WTC11 (cell line): Measurements from ENCODE around the gene CPEB1. TPM values are rescaled to one million over a fixed set of nuclear protein-coding genes. Genes with fewer than 3 reads are reported as not detected.

ENCODE experiments used
- ATAC-seq: fragments of 200-7000 bp; cut with Tn5 transposase; 2 replicates; pipeline ENCODE4 v1.10.0; 2021; ENCODE audit warnings: mild to moderate bottlenecking, moderate library complexity
- CTCF ChIA-PET: fragments of 300-600 bp; sonication (Branson Sonifier 250); formaldehyde crosslinking; loops from one replicate; lab custom pipeline; 2021; ENCODE audit warnings: antibody characterized with exemption; lab: Charles Lee
- POLR2A ChIA-PET: fragments of 350-600 bp; sonication (Branson Sonifier 250); formaldehyde crosslinking; loops from one replicate; lab custom pipeline; 2021; ENCODE audit warnings: antibody characterized with exemption; lab: Charles Lee
- DNase-seq: peaks from one replicate; pipeline ENCODE4 v3.0.0; 2021; ENCODE audit warnings: low spot score
- H3K27ac Mint-ChIP-seq: 2 replicates; pipeline ENCODE4 v1.8.0; 2021; ENCODE audit warnings: mixed read lengths
- H3K27me3 Mint-ChIP-seq: 2 replicates; pipeline ENCODE4 v1.8.0; 2021; ENCODE audit warnings: low read depth, mild to moderate bottlenecking, moderate library complexity, mixed read lengths
- H3K36me3 Mint-ChIP-seq: 2 replicates; pipeline ENCODE4 v1.8.0; 2021; ENCODE audit warnings: mixed read lengths
- H3K4me1 Mint-ChIP-seq: 2 replicates; pipeline ENCODE4 v1.8.0; 2022; ENCODE audit warnings: mixed read lengths
- H3K4me3 Mint-ChIP-seq: 2 replicates; pipeline ENCODE4 v1.8.0; 2021; ENCODE audit warnings: mild to moderate bottlenecking, moderate library complexity, mixed read lengths
- H3K9me3 Mint-ChIP-seq: 2 replicates; pipeline ENCODE4 v1.8.0; 2021; ENCODE audit warnings: mixed read lengths
- ATF1 ChIP-seq: sonication (generic); formaldehyde crosslinking; IDR thresholded peaks from 2 replicates; pipeline ENCODE4 v1.8.1; 2023; ENCODE audit warnings: mild to moderate bottlenecking, moderate library complexity, missing genetic modification reagents
- CBFB ChIP-seq: sonication (generic); formaldehyde crosslinking; IDR thresholded peaks from 2 replicates; pipeline ENCODE4 v1.8.1; 2022; ENCODE audit warnings: mild to moderate bottlenecking, low read depth, missing genetic modification reagents
- CREM ChIP-seq: sonication (generic); formaldehyde crosslinking; IDR thresholded peaks from 2 replicates; pipeline ENCODE4 v1.8.1; 2022; ENCODE audit warnings: mild to moderate bottlenecking, missing genetic modification reagents, moderate library complexity
- E2F1 ChIP-seq: sonication (generic); formaldehyde crosslinking; IDR thresholded peaks from 2 replicates; pipeline ENCODE4 v1.8.0; 2022; ENCODE audit warnings: mild to moderate bottlenecking, missing genetic modification reagents
- FOXJ3 ChIP-seq: sonication (generic); formaldehyde crosslinking; IDR thresholded peaks from 2 replicates; pipeline ENCODE4 v1.9.0; 2021; ENCODE audit warnings: missing genetic modification reagents, mild to moderate bottlenecking, borderline replicate concordance
- FOXP1 ChIP-seq: sonication (generic); formaldehyde crosslinking; IDR thresholded peaks from 2 replicates; pipeline ENCODE4 v1.8.0; 2022; ENCODE audit warnings: missing genetic modification reagents, mild to moderate bottlenecking, moderate library complexity, borderline replicate concordance
- GRHL2 ChIP-seq: fragments of 250-450 bp; sonication (Bioruptor Pico); IDR thresholded peaks from 2 replicates; pipeline ENCODE4 v1.8.0; 2022; ENCODE audit warnings: mild to moderate bottlenecking, moderate library complexity; ENCODE audit not compliant: insufficient replicate concordance, severe bottlenecking
- GTF2I ChIP-seq: fragments of 250-450 bp; sonication (Bioruptor Pico); conservative IDR thresholded peaks from 2 replicates; pipeline ENCODE4 v1.4.0; 2021; ENCODE audit warnings: mild to moderate bottlenecking
- IRF2 ChIP-seq: sonication (generic); formaldehyde crosslinking; IDR thresholded peaks from 2 replicates; pipeline ENCODE4 v1.8.0; 2022; ENCODE audit warnings: low read depth, missing genetic modification reagents, borderline replicate concordance
- JAZF1 ChIP-seq: fragments of 250-450 bp; sonication (Bioruptor Pico); IDR thresholded peaks from 2 replicates; pipeline ENCODE4 v1.9.0; 2021; ENCODE audit warnings: moderate library complexity, mild to moderate bottlenecking, inconsistent platforms
- JUN ChIP-seq: sonication (generic); formaldehyde crosslinking; IDR thresholded peaks from 2 replicates; pipeline ENCODE4 v1.8.0; 2023; ENCODE audit warnings: mild to moderate bottlenecking, missing genetic modification reagents
- MLX ChIP-seq: sonication (generic); formaldehyde crosslinking; IDR thresholded peaks from 2 replicates; pipeline ENCODE4 v1.8.1; 2023; ENCODE audit warnings: mild to moderate bottlenecking, missing genetic modification reagents, moderate library complexity
- MXD4 ChIP-seq: fragments of 250-450 bp; sonication (Bioruptor Pico); IDR thresholded peaks from 2 replicates; pipeline ENCODE4 v1.8.0; 2021; ENCODE audit warnings: mild to moderate bottlenecking, moderate library complexity, borderline replicate concordance
- NFYB ChIP-seq: sonication (generic); formaldehyde crosslinking; conservative IDR thresholded peaks from 2 replicates; pipeline ENCODE4 v1.8.0; 2022; ENCODE audit warnings: low read depth, missing genetic modification reagents
- NR2C2 ChIP-seq: sonication (generic); formaldehyde crosslinking; IDR thresholded peaks from 2 replicates; pipeline ENCODE4 v1.8.0; 2022; ENCODE audit warnings: mild to moderate bottlenecking, missing genetic modification reagents
- RELA ChIP-seq: sonication (generic); formaldehyde crosslinking; IDR thresholded peaks from 2 replicates; pipeline ENCODE4 v1.8.1; 2022; ENCODE audit warnings: missing genetic modification reagents, mild to moderate bottlenecking, borderline replicate concordance
- SMAD4 ChIP-seq: sonication (generic); formaldehyde crosslinking; IDR thresholded peaks from 2 replicates; pipeline ENCODE4 v1.8.0; 2022; ENCODE audit warnings: mild to moderate bottlenecking, missing genetic modification reagents
- SP1 ChIP-seq: sonication (generic); formaldehyde crosslinking; conservative IDR thresholded peaks from 2 replicates; pipeline ENCODE4 v1.8.1; 2022; ENCODE audit warnings: missing genetic modification reagents
- TCF7 ChIP-seq: sonication (generic); formaldehyde crosslinking; IDR thresholded peaks from 2 replicates; pipeline ENCODE4 v1.8.0; 2022; ENCODE audit warnings: mild to moderate bottlenecking, low read depth, missing genetic modification reagents, moderate library complexity
- ZNF138 ChIP-seq: sonication (generic); formaldehyde crosslinking; conservative IDR thresholded peaks from 2 replicates; pipeline ENCODE4 v1.8.1; 2022; ENCODE audit warnings: mild to moderate bottlenecking, moderate library complexity, missing genetic modification reagents
- ZNF263 ChIP-seq: sonication (generic); formaldehyde crosslinking; IDR thresholded peaks from 2 replicates; pipeline ENCODE4 v1.8.1; 2022; ENCODE audit warnings: low read depth, mild to moderate bottlenecking, moderate library complexity, missing genetic modification reagents
- ZNF416 ChIP-seq: fragments of 250-450 bp; sonication (Bioruptor Pico); IDR thresholded peaks from 2 replicates; pipeline ENCODE4 v1.9.0; 2021; ENCODE audit warnings: mild to moderate bottlenecking, inconsistent platforms
- total RNA-seq: library from RNA; stranded (reverse); gene quantifications from 3 replicates; pipeline ENCODE4 v1.2.3, GENCODE V29; 2021
- TF ChIP-seq, protein P1 (sequence below): sonication (generic); formaldehyde crosslinking; IDR thresholded peaks from 2 replicates; pipeline ENCODE4 v1.8.1; 2023; ENCODE audit warnings: mild to moderate bottlenecking, missing genetic modification reagents, borderline replicate concordance
- TF ChIP-seq, protein P2 (sequence below): sonication (generic); formaldehyde crosslinking; IDR thresholded peaks from 2 replicates; pipeline ENCODE4 v1.8.0; 2023; ENCODE audit warnings: mild to moderate bottlenecking, missing genetic modification reagents
- TF ChIP-seq, protein P3 (sequence below): sonication (generic); formaldehyde crosslinking; IDR thresholded peaks from 2 replicates; pipeline ENCODE4 v1.8.1; 2023; ENCODE audit warnings: mild to moderate bottlenecking, missing genetic modification reagents, moderate library complexity
- TF ChIP-seq, protein P4 (sequence below): sonication (generic); formaldehyde crosslinking; IDR thresholded peaks from 2 replicates; pipeline ENCODE4 v1.8.1; 2022; ENCODE audit warnings: mild to moderate bottlenecking, moderate library complexity, missing genetic modification reagents

Gene CPEB1
- total RNA-seq, 1 experiment from 2014 or later = 2.5 TPM

GRCh38 chr15:82656641-82657266, 9.6 kb upstream of the CPEB1 start:
- ChIA-PET CTCF (no interaction called here), POLR2A (no interaction called here)
- Mint-ChIP-seq H3K9me3 (no peaks in the 10 kb centered on the region), H3K4me1 (peaks cover 6% of the 10 kb centered on the region), H3K36me3 (no peaks in the 10 kb centered on the region), H3K27ac (no peak overlapping the region), H3K4me3 (no peak overlapping the region), H3K27me3 (peaks cover 11% of the 10 kb centered on the region)
- ATAC-seq (no peak), DNase-seq (no peak)
- TF ChIP-seq FOXJ3 (no peak), CBFB (CRISPR knock-in tag) (no peak), TCF7 (CRISPR knock-in tag) (no peak), SMAD4 (CRISPR knock-in tag) (no peak), JUN (CRISPR knock-in tag) (no peak), IRF2 (CRISPR knock-in tag) (no peak), CREM (CRISPR knock-in tag) (no peak), ZNF263 (CRISPR knock-in tag) (no peak), GRHL2 (CRISPR knock-in tag) (no peak), MLX (CRISPR knock-in tag) (no peak), ATF1 (CRISPR knock-in tag) (no peak)
- TF ChIP-seq, protein P1, sequence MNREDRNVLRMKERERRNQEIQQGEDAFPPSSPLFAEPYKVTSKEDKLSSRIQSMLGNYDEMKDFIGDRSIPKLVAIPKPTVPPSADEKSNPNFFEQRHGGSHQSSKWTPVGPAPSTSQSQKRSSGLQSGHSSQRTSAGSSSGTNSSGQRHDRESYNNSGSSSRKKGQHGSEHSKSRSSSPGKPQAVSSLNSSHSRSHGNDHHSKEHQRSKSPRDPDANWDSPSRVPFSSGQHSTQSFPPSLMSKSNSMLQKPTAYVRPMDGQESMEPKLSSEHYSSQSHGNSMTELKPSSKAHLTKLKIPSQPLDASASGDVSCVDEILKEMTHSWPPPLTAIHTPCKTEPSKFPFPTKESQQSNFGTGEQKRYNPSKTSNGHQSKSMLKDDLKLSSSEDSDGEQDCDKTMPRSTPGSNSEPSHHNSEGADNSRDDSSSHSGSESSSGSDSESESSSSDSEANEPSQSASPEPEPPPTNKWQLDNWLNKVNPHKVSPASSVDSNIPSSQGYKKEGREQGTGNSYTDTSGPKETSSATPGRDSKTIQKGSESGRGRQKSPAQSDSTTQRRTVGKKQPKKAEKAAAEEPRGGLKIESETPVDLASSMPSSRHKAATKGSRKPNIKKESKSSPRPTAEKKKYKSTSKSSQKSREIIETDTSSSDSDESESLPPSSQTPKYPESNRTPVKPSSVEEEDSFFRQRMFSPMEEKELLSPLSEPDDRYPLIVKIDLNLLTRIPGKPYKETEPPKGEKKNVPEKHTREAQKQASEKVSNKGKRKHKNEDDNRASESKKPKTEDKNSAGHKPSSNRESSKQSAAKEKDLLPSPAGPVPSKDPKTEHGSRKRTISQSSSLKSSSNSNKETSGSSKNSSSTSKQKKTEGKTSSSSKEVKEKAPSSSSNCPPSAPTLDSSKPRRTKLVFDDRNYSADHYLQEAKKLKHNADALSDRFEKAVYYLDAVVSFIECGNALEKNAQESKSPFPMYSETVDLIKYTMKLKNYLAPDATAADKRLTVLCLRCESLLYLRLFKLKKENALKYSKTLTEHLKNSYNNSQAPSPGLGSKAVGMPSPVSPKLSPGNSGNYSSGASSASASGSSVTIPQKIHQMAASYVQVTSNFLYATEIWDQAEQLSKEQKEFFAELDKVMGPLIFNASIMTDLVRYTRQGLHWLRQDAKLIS (CRISPR knock-in tag) = no peak

- Mint-ChIP-seq H3K36me3 (no peaks in the 10 kb centered on the region), H3K4me1 (peaks cover under 1% of the 10 kb centered on the region; the same call in 1 of the 2 replicates), H3K9me3 (no peaks in the 10 kb centered on the region), H3K4me3 (no peak overlapping the region), H3K27ac (no peak overlapping the region), H3K27me3 (peaks cover 16% of the 10 kb centered on the region)
- CTCF ChIA-PET = no interaction called here
- POLR2A ChIA-PET = no interaction called here
- ATAC-seq (no peak), DNase-seq (no peak)
- TF ChIP-seq RELA (CRISPR knock-in tag) = no peak
- no peak for TF ChIP-seq ZNF138 (CRISPR knock-in tag)
- no peak for TF ChIP-seq NR2C2 (CRISPR knock-in tag)
- no peak for TF ChIP-seq GRHL2 (CRISPR knock-in tag)
- no peak for TF ChIP-seq SP1 (CRISPR knock-in tag)
- TF ChIP-seq, protein P2, sequence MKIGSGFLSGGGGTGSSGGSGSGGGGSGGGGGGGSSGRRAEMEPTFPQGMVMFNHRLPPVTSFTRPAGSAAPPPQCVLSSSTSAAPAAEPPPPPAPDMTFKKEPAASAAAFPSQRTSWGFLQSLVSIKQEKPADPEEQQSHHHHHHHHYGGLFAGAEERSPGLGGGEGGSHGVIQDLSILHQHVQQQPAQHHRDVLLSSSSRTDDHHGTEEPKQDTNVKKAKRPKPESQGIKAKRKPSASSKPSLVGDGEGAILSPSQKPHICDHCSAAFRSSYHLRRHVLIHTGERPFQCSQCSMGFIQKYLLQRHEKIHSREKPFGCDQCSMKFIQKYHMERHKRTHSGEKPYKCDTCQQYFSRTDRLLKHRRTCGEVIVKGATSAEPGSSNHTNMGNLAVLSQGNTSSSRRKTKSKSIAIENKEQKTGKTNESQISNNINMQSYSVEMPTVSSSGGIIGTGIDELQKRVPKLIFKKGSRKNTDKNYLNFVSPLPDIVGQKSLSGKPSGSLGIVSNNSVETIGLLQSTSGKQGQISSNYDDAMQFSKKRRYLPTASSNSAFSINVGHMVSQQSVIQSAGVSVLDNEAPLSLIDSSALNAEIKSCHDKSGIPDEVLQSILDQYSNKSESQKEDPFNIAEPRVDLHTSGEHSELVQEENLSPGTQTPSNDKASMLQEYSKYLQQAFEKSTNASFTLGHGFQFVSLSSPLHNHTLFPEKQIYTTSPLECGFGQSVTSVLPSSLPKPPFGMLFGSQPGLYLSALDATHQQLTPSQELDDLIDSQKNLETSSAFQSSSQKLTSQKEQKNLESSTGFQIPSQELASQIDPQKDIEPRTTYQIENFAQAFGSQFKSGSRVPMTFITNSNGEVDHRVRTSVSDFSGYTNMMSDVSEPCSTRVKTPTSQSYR (CRISPR knock-in tag) = no peak
- TF ChIP-seq IRF2 (CRISPR knock-in tag) = no peak
- no peak for TF ChIP-seq JAZF1 (CRISPR knock-in tag)
- no peak for TF ChIP-seq FOXP1 (CRISPR knock-in tag)
- TF ChIP-seq CBFB (CRISPR knock-in tag) = no peak
- no peak for TF ChIP-seq ZNF416 (CRISPR knock-in tag)
- TF ChIP-seq E2F1 (CRISPR knock-in tag) = no peak
- no peak for TF ChIP-seq CREM (CRISPR knock-in tag)
- TF ChIP-seq MXD4 (CRISPR knock-in tag) = no peak
- TF ChIP-seq, protein P3, sequence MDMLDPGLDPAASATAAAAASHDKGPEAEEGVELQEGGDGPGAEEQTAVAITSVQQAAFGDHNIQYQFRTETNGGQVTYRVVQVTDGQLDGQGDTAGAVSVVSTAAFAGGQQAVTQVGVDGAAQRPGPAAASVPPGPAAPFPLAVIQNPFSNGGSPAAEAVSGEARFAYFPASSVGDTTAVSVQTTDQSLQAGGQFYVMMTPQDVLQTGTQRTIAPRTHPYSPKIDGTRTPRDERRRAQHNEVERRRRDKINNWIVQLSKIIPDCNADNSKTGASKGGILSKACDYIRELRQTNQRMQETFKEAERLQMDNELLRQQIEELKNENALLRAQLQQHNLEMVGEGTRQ (CRISPR knock-in tag) = no peak
- no peak for TF ChIP-seq GTF2I (CRISPR knock-in tag)
- TF ChIP-seq, protein P4, sequence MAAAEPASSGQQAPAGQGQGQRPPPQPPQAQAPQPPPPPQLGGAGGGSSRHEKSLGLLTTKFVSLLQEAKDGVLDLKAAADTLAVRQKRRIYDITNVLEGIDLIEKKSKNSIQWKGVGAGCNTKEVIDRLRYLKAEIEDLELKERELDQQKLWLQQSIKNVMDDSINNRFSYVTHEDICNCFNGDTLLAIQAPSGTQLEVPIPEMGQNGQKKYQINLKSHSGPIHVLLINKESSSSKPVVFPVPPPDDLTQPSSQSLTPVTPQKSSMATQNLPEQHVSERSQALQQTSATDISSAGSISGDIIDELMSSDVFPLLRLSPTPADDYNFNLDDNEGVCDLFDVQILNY (CRISPR knock-in tag) = no peak
- no peak for TF ChIP-seq NFYB (CRISPR knock-in tag)
These were observed 8.4 kb upstream of the CPEB1 start for GRCh38 chr15:82655606-82656005.
